Neuronal stem cell (in vitro differentiated cells): ENCODE results near the gene SEC16B.

ENCODE experiments used
- DNase-seq: peaks from one replicate; pipeline ENCODE4 v3.0.0-alpha.2; 2013; ENCODE audit warnings: low spot score
- H2AFZ ChIP-seq: one replicate; pipeline ENCODE4 v1.6.1; 2013; ENCODE audit warnings: mild to moderate bottlenecking, low read length, inconsistent platforms
- H2AK5ac ChIP-seq: 2 replicates; pipeline ENCODE4 v1.6.1; 2013; ENCODE audit warnings: low read depth, mild to moderate bottlenecking, inconsistent platforms, low read length, moderate library complexity, mixed read lengths
- H2BK120ac ChIP-seq: 2 replicates; pipeline ENCODE4 v1.6.1; 2013; ENCODE audit warnings: low read depth, mild to moderate bottlenecking, inconsistent platforms, low read length, moderate library complexity, mixed read lengths
- H2BK12ac ChIP-seq: one replicate; pipeline ENCODE4 v1.6.1; 2013; ENCODE audit warnings: low read length, inconsistent platforms
- H2BK15ac ChIP-seq: 2 replicates; pipeline ENCODE4 v1.6.1; 2013; ENCODE audit warnings: mild to moderate bottlenecking, low read length, inconsistent platforms, mixed read lengths
- H2BK5ac ChIP-seq: one replicate; pipeline ENCODE4 v1.6.1; 2013; ENCODE audit warnings: inconsistent platforms, mild to moderate bottlenecking, low read length, moderate library complexity
- H3K14ac ChIP-seq: one replicate; pipeline ENCODE4 v1.6.1; 2013; ENCODE audit warnings: low read length, inconsistent platforms
- H3K18ac ChIP-seq: 2 replicates; pipeline ENCODE4 v1.6.1; 2013; ENCODE audit warnings: low read length, inconsistent platforms
- H3K23ac ChIP-seq: 2 replicates; pipeline ENCODE4 v1.6.1; 2013; ENCODE audit warnings: low read depth, mild to moderate bottlenecking, mixed read lengths, low read length, inconsistent platforms; ENCODE audit not compliant: poor library complexity
- H3K27ac ChIP-seq: replicated peaks from 3 replicates; pipeline ENCODE4 v1.5.1; 2013; ENCODE audit warnings: low read length, inconsistent platforms
- H3K27me3 ChIP-seq, 3 experiments: 2 replicates each; pipeline ENCODE4 v1.6.1; 2013; ENCODE audit warnings: low read length in 3 of 3, mild to moderate bottlenecking in 2 of 3, inconsistent platforms in 1 of 3, low read depth in 1 of 3, mixed read lengths in 1 of 3, moderate library complexity in 1 of 3; ENCODE audit not compliant: control insufficient read depth in 3 of 3, insufficient read depth in 3 of 3
- H3K36me3 ChIP-seq, 2 donors: replicated peaks in 1 of 2; 2 replicates each; pipeline ENCODE4 v1.6.1; 2013; ENCODE audit warnings: low read length in 2 of 2; ENCODE audit not compliant: control insufficient read depth in 2 of 2, insufficient read depth in 2 of 2
- H3K4ac ChIP-seq: 2 replicates; pipeline ENCODE4 v1.6.1; 2013; ENCODE audit warnings: inconsistent platforms, mild to moderate bottlenecking, low read length, moderate library complexity
- H3K4me1 ChIP-seq, 2 donors: 1 replicate in 1 of 2; 2 replicates in 1 of 2; pipeline ENCODE4 v1.6.1; 2013; ENCODE audit warnings: low read length in 2 of 2, low read depth in 1 of 2; ENCODE audit not compliant: control insufficient read depth in 2 of 2, insufficient read depth in 1 of 2
- H3K4me2 ChIP-seq: one replicate; pipeline ENCODE4 v1.6.1; 2013; ENCODE audit warnings: mild to moderate bottlenecking, low read length, inconsistent platforms; ENCODE audit not compliant: insufficient read depth, poor library complexity, severe bottlenecking
- H3K4me3 ChIP-seq, 2 donors: 2 replicates each; pipeline ENCODE4 v1.5.1; 2013; ENCODE audit warnings: low read length in 2 of 2, mild to moderate bottlenecking in 2 of 2, inconsistent platforms in 1 of 2, moderate library complexity in 1 of 2
- H3K79me1 ChIP-seq: one replicate; pipeline ENCODE4 v1.6.1; 2013; ENCODE audit warnings: low read depth, mild to moderate bottlenecking, inconsistent platforms, low read length, moderate library complexity
- H3K9ac ChIP-seq: one replicate; pipeline ENCODE4 v1.6.1; 2013; ENCODE audit warnings: mild to moderate bottlenecking, low read depth, low read length, inconsistent platforms; ENCODE audit not compliant: poor library complexity
- H3K9me3 ChIP-seq, 2 donors: replicated peaks in 1 of 2; 2 replicates each; pipeline versions ENCODE3 to v1.6.1; 2013; ENCODE audit warnings: low read length in 2 of 2, mild to moderate bottlenecking in 2 of 2, inconsistent platforms in 1 of 2, low read depth in 1 of 2, mixed read lengths in 1 of 2, moderate library complexity in 1 of 2; ENCODE audit not compliant: control insufficient read depth in 2 of 2, insufficient read depth in 1 of 2
- H4K8ac ChIP-seq: one replicate; pipeline ENCODE4 v1.6.1; 2013; ENCODE audit warnings: low read depth, mild to moderate bottlenecking, inconsistent platforms, low read length, moderate library complexity
- H4K91ac ChIP-seq: one replicate; pipeline ENCODE4 v1.6.1; 2013; ENCODE audit warnings: low read length, low read depth, mild to moderate bottlenecking, inconsistent platforms; ENCODE audit not compliant: poor library complexity
- WGBS, 2 donors: extraction: QIAGEN DNeasy Blood & Tissue Kit; methylation state at CpG; one replicate each; pipeline ENCODE4 v1.1.7; 2013; ENCODE audit warnings: missing lambda C conversion rate in 2 of 2, mixed read lengths in 1 of 2; ENCODE audit not compliant: insufficient read length in 2 of 2, insufficient replicate concordance in 1 of 2; ENCODE audit errors: extremely low coverage in 2 of 2; 5-methylcytosine and 5-hydroxymethylcytosine counted together

SEC16B gene

GRCh38 chr1:177965293-177965692 is 4.6 kb downstream of the SEC16B start:
- H3K4me1 ChIP-seq, result peaks cover 2 to 3% of the 10 kb centered on the region in 2 donors
- H3K36me3 ChIP-seq, result no peaks in the 10 kb centered on the region
- no peak overlapping the region for H3K4me3 ChIP-seq
- no CpG with 5 or more reads among the region's 4 CpGs for WGBS, 2 donors
- DNase-seq, result no peak
- no peaks in the 10 kb centered on the region for H3K79me1 ChIP-seq
- peaks cover 0 to 9% (median 0%) of the 10 kb centered on the region in 3 experiments for H3K27me3 ChIP-seq
- no peak overlapping the region for H3K23ac ChIP-seq
- H3K4me2 ChIP-seq, result no peak overlapping the region
- no peak overlapping the region for H2BK120ac ChIP-seq
- H3K9me3 ChIP-seq, result no peaks in the 10 kb centered on the region
- no peak overlapping the region for H3K18ac ChIP-seq
- no peak overlapping the region for H4K8ac ChIP-seq
- no peak overlapping the region for H2BK5ac ChIP-seq
- H3K4ac ChIP-seq, result no peak overlapping the region
- H2BK12ac ChIP-seq, result no peak overlapping the region
- no peak overlapping the region for H2AFZ ChIP-seq
- H3K27ac ChIP-seq, result no peak overlapping the region
- no peak overlapping the region for H3K14ac ChIP-seq
- H2BK15ac ChIP-seq, result no peak overlapping the region
- no peak overlapping the region for H4K91ac ChIP-seq
- no peak overlapping the region for H2AK5ac ChIP-seq
- no peak overlapping the region for H3K9ac ChIP-seq

- no peak overlapping the region for H3K23ac ChIP-seq
- H4K8ac ChIP-seq, result no peak overlapping the region
- H3K4me1 ChIP-seq, result peaks cover 2 to 11% of the 10 kb centered on the region in 2 donors
- no peak overlapping the region for H2BK12ac ChIP-seq
- H3K27ac ChIP-seq, result no peak overlapping the region
- no peak overlapping the region for H2BK120ac ChIP-seq
- H3K9me3 ChIP-seq, result no peaks in the 10 kb centered on the region
- H2AK5ac ChIP-seq, result no peak overlapping the region
- H3K14ac ChIP-seq, result no peak overlapping the region
- no peak overlapping the region for H2AFZ ChIP-seq
- no peak overlapping the region for H3K4ac ChIP-seq
- WGBS, 2 donors, result no CpG with 5 or more reads among the region's 5 CpGs
- DNase-seq, result no peak
- H3K79me1 ChIP-seq, result no peaks in the 10 kb centered on the region
- H3K4me2 ChIP-seq, result no peak overlapping the region
- no peak overlapping the region for H2BK15ac ChIP-seq
- no peak overlapping the region for H3K18ac ChIP-seq
- peaks cover 0 to 2% (median 0%) of the 10 kb centered on the region in 3 experiments for H3K27me3 ChIP-seq
- H3K4me3 ChIP-seq, result no peak overlapping the region
- H2BK5ac ChIP-seq, result no peak overlapping the region
- H3K9ac ChIP-seq, result no peak overlapping the region
- H4K91ac ChIP-seq, result no peak overlapping the region
- H3K36me3 ChIP-seq, result no peaks in the 10 kb centered on the region
Observed at GRCh38 chr1:177964336-177964735, 5.5 kb downstream of the SEC16B start.

- Histone ChIP-seq H3K23ac (no peak overlapping the region), H3K79me1 (no peaks in the 10 kb centered on the region), H3K4me1 (peaks cover 2 to 11% of the 10 kb centered on the region in 2 donors), H3K27me3 (no peaks in the 10 kb centered on the region), H2AK5ac (no peak overlapping the region), H3K18ac (no peak overlapping the region), H3K9me3 (no peaks in the 10 kb centered on the region), H3K27ac (no peak overlapping the region), H3K14ac (no peak overlapping the region), H3K4ac (no peak overlapping the region), H2BK12ac (no peak overlapping the region), H3K9ac (no peak overlapping the region), H3K4me3 (no peak overlapping the region), H4K8ac (no peak overlapping the region), H3K4me2 (no peak overlapping the region), H2AFZ (no peak overlapping the region), H2BK5ac (no peak overlapping the region), H4K91ac (no peak overlapping the region), H2BK120ac (no peak overlapping the region), H3K36me3 (no peaks in the 10 kb centered on the region), H2BK15ac (no peak overlapping the region)
- no CpG with 5 or more reads among the region's 3 CpGs for WGBS, 2 donors
- DNase-seq, result no peak
Observed at GRCh38 chr1:177960939-177961622, 8.8 kb downstream of the SEC16B start.

- no peak overlapping the region for H2BK12ac ChIP-seq
- no peak overlapping the region for H3K4me2 ChIP-seq
- no peak overlapping the region for H3K9ac ChIP-seq
- H3K9me3 ChIP-seq, result no peaks in the 10 kb centered on the region
- H2AFZ ChIP-seq, result peak overlapping the region; percentile 63
- WGBS, 2 donors, result no CpG with 5 or more reads among the region's 5 CpGs
- DNase-seq, result no peak
- H3K4ac ChIP-seq, result no peak overlapping the region
- no peaks in the 10 kb centered on the region for H3K36me3 ChIP-seq
- H2BK15ac ChIP-seq, result no peak overlapping the region
- peak overlapping the region in 1 of 2 donors; percentile 0 for H3K4me3 ChIP-seq
- H3K27ac ChIP-seq, result no peak overlapping the region
- no peaks in the 10 kb centered on the region for H3K79me1 ChIP-seq
- no peak overlapping the region for H3K14ac ChIP-seq
- H4K91ac ChIP-seq, result no peak overlapping the region
- no peak overlapping the region for H4K8ac ChIP-seq
- no peak overlapping the region for H2AK5ac ChIP-seq
- peaks cover 2 to 11% of the 10 kb centered on the region in 2 donors for H3K4me1 ChIP-seq
- no peak overlapping the region for H3K18ac ChIP-seq
- H3K23ac ChIP-seq, result no peak overlapping the region
- no peak overlapping the region for H2BK120ac ChIP-seq
- no peak overlapping the region for H2BK5ac ChIP-seq
- no peaks in the 10 kb centered on the region for H3K27me3 ChIP-seq
Observed at GRCh38 chr1:177959811-177960515, 9.9 kb downstream of the SEC16B start.
